ENCODE results near the gene BRINP1.
"Not testable (repeated sequence)": the region's sequence is repeated elsewhere in the genome, so short reads cannot be mapped to it uniquely, and the experiment has no call there.

The BRINP1 gene

DNA sequence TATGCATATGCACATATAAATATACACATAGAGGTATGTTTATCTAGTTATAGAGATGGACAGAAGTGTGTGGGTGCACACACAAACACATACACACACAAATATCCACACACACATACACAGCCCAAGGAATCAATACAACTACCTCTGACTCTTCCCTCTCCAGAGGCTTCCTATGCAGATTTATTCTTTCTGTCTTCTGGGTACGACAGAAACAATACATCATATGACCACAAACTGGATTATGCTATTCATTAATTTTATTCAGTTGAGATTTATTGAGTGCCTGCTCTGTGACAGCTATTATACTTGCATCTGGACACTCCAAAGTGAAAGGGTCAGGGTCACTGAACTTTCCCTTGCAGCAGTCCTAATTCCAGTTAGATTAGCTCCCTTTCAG, 155.8 kb downstream of the BRINP1 start:
- no peak for DNase-seq (ENCODE audit: low spot score)

DNA sequence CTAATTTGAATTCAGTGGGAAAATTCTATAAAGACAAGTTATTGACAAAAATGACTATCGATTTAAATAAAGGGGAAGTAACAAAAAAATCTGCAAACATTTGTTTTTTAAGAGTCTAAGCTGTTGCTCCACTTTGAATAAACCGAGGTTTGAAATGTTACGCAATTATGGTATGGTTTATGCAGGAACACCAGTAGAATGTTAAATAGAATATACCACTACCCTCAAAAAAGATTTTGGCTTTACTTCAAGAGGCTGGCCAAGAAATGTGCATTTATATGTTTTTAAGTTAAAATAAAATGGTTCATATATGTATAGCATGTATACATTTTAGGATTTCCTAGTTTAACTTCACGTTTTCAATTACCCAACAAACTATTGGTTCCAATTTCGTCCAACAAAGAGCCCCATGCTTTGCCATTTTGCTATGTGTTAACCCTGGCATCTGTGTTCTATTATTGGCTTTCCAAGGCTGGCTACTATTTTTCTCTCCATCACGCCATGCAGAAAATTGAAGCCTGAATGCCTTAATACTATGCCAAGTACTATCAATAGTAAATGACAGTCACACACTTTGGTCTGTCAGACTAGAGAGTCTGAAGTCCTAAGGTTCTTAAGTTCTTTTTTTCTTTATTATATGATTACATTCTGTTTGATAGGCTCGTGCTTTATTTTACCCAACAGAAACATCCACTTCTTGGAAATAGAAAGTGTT, 171.2 kb downstream of the BRINP1 start:
- no peak for DNase-seq (ENCODE audit: low spot score)

DNA sequence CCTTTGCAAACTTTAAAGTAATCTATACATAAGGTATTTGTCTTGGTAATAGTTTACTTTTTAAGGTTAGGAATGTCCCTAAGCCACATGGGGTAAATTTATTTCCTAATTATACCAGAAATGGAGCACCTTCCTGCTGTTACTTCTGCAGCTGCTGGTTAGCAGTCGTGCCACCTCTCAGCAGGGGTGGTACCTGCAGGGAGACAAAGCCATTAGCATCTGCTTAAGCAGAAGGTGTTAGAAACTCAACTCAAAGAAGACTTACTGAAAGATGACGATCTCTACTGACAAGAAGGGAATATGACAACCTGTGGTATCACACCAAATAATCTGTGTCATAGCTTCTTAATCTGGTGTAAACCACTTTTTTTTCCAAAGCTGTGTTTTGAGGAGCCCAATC, 173.7 kb downstream of the BRINP1 start:
- DNase-seq (ENCODE audit: low spot score): no peak

DNA sequence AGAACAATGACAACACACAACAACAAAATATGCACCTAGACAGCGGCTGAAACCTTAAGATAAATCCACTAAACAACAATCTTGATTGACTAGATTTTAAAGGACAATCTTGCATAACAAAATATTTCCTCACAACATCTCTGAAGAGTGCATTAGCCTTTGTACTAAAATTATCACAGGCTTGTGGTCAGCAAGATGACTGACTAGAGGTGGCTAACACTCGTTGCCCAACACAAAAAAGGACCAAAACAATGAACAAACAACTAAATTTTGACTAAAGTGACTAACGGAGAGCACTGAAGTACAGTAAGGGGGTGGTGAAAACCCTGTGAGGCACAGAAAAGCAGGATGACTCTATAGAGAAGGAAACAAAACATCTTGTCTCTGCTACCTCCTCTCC, 183.9 kb downstream of the BRINP1 start:
- DNase-seq (ENCODE audit: low spot score): no peak

DNA sequence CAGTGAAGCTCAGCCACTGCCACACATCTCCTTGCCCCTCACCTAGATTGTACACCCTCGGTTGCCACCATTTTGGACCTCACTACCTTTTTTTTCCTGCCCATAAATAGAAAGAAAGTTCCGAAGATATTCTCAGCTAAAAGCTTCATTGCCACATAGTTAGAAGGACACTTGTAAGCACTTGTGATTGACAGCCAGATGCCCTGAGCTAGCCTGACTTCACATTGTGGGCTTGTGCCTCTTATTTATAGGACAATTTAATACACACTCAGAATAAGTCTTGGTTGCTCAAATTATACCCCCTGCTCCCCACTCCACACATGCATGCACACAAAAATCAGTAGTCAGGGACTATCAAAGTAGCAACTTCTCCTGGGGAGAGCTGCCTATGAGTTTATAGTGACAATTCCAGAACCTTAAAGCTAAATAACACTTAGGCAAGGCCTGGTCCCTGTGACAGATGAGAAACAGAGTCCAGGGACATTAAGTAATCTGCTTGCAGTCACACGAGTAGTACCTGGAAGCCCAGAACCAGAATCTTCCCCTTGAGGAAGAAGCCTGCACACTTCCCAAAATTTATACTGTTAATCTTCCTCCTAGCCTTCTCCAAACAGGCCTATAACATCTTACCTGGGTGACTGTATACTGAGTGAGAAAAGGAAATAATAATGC, 184.8 kb downstream of the BRINP1 start:
- DNase-seq (ENCODE audit: low spot score): no peak

DNA sequence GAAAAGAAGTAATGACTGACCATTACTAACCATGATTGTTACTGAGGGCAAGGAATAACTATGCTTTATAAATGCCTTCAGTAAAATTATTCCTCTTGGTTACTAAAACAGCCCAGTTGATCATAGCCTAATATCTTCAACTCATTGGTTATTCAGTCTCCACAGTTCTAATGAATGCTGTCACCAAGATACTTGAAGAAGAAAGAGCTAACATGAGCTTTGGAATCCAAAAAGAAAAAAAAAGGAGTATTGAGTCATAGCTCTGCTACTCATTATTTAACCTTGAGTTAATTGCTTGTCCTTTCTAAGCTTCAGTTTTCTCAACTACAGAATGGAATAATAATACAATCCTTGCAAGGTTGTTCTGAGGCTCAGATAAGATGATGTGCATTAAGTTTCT, 187.7 kb downstream of the BRINP1 start:
- no peak for DNase-seq (ENCODE audit: low spot score)

DNA sequence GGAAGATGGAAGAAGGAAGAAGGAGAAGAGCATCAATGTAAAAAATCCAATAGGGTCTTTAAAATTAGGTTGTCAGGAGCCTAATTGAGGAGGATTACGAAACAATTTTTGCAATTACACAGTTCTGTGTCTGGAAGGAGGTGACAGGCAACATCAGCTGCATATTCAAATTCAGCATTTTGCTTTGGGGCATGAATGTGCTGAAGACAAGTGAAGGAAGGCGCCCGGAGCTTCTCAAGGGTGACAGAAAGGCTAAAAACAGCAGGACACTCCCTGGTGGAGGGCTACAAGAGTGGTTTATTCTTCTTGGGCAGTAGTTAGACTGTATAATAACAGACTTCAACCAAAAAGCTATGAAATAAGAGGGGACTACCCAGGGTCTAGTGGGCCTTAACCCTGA, 188.3 kb downstream of the BRINP1 start:
- no peak for DNase-seq (ENCODE audit: low spot score)

DNA sequence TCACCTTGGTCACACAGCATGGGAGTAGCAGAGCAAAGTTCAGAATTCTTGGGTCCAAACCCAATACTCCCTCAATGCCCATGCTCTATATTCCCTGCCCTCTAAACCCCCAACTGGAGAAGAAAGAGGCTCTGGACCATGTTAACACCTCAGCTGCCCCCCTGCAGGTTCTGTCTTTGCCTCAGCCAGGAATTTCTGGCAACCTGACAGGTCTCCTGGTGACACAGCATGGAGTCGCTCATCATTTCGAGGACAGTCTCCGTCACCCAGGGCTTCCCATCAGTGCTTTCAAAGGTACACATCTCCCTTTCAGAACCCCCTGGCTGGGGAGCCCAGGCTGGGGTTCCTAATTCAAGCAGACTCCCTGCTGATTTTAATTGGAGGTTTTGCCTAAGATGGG, 189.5 kb downstream of the BRINP1 start:
- DNase-seq (ENCODE audit: low spot score): no peak

DNA sequence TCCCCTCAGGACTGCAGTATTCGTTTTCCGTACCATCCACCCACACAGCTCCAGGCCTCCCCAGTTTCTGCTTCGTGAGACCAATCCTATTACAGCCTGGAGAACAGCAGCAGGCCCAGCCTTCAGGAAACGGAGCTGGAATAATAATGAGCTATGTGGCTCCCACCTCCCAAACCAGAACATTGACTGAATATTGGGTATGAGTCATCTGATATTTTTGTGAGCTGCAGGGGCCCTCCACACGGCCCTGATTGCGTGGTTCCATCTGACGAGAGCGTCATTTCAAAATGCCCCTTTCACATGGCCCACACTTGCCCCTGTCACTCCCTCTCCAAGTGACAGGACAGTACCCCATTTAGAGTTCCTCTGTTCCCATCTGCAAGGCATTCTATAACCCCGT, 192.0 kb downstream of the BRINP1 start:
- DNase-seq (ENCODE audit: low spot score): no peak

DNA sequence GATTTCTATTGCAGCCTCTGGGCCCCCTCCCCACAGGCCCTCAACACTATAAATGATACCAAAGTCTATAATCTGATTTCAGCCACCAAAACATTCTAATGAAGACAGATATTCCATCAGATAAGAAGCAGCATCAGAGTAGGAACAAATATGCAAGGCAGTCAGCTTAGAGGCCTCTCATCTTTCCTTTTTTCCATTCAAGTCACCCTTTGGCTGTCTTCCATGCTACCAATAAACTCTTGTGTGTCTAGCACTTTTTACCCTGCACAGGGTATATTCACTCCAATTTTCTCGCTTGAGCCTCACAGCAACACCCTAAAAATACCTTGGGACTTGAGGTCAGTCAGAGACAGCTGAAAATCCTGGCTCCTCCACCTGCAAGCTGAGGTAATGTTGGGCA, 193.7 kb downstream of the BRINP1 start:
- DNase-seq (ENCODE audit: low spot score): no peak

DNA sequence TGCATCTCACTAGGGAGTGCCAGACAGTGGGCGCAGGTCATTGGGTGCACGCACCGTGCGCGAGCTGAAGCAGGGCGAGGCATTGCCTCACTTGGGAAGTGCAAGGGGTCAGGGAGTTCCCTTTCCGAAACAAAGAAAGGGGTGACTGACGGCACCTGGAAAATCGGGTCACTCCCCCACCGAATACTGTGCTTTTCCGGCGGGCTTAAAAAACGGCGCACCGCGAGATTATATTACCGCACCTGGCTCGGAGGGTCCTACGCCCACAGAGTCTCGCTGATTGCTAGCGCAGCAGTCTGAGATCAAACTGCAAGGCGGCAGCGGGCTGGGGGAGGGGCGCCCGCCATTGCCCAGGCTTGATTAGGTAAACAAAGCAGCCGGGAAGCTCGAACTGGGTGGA, 200.0 kb downstream of the BRINP1 start:
- DNase-seq (ENCODE audit: low spot score): not testable (repeated sequence)

DNA sequence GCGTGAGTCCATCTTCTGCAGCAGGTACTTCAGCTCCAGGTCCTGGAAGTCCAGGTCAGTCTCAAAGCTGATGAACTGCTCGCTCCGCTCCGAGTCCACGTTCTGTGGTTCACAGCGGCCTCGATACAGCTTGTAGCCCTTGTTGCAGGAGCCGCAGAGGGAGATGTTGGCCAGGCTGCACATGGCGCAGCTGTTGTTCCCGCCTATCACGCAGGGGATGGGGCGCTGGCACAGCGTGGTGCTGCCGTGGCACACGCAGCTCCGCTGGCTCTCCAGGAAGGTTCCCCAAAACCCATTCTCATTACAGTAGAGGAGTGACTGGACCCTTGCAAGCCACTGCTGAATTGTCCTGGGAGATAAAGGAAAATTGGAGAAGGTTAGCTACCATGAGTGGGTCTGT, 201.4 kb downstream of the BRINP1 start:
- DNase-seq (ENCODE audit: low spot score): no peak

DNA sequence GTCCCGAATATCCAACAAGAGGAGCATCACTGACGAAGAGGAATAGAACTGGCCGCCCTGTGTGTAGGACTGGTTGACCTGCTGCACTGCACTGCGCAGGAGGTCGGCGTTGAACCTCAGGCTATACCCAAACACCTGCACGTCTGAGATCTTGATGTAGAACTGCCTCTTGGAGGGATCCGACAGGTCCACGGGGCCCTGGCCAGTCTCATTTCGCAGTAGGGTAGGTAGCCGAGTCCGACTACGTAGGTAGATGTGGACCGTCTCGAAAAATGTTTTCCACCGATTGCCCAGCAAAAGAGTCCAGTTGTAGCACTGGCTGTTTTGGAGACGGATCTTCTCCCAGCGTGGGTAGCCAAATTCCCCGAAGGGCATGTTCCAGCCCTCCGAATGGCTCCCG, 202.0 kb downstream of the BRINP1 start:
- no peak for DNase-seq (ENCODE audit: low spot score)

DNA sequence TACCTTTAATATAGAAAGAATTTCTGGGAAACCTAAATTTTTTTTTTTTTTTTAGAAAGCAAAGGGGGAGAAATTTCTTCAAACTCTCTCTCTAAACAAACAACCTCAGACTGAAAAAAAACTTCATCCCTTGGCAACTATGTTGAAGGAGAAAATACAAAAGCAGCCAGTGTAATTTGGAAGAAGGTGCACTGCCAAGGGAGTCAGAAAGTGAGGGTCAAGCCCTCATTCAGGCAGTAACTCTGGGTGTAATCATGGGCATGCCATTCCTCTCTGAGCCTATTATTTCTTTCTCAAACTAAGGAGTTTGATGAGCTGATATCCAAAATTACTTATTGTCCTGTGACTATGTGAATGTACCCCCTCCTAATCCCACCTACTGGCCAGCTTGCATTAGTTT, 203.1 kb downstream of the BRINP1 start:
- DNase-seq (ENCODE audit: low spot score): no peak

DNA sequence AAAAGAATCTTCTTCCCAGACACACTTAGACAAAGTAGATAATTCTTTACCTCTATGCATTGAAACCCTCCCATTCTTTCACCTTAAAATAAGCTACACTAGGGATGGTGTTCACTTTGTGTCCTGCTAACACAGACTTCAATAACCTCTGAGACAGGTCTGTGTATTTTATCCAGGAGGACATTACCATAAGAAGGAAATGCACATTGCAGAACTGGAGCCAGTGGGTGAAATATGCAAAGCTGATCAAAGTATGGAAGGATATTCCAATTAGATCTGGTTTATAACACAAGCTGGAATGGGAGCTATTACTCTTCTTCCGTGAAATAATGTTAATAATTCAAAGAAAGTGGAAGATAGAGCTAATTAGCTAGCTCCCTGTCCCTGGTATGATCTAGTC, 204.1 kb downstream of the BRINP1 start:
- no peak for DNase-seq (ENCODE audit: low spot score)

DNA sequence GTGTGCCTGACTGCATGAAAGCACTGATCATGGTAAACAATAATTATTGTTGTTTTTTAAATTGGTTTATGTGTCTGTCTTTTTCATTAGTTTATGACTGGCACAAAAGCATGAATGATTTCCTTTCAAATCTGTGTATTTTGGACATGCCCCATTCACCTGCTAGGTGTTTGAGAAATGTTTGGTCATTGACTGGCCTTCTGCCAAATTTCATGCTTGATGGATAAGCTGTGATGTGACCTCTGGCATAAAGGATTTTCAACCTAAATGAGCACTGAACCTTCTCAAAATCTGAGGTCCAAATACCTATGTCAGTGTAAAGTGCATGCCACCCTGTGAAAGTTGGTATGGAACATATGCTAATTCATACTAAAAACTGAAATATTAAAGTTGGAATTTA, 204.5 kb downstream of the BRINP1 start:
- DNase-seq (ENCODE audit: low spot score): no peak

DNA sequence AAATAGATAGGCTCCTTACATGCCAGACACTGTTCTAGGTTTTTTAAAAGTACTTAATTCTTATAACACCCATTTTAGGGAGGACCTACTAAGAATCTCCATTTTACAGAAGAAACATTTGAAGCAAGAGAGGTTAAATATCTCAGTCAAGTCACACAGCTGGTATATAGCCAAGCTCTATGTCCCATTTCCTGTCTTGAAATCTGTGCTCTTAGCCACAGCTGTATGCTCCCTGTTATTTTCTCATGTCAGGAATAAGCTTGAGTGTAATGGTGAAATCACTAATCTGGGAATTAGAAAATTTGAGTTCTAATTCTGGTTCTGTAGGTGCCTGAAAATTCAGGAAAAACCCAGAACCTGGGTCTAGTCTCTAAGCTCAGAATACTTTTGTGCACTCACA, 208.7 kb downstream of the BRINP1 start:
- DNase-seq (ENCODE audit: low spot score): no peak

DNA sequence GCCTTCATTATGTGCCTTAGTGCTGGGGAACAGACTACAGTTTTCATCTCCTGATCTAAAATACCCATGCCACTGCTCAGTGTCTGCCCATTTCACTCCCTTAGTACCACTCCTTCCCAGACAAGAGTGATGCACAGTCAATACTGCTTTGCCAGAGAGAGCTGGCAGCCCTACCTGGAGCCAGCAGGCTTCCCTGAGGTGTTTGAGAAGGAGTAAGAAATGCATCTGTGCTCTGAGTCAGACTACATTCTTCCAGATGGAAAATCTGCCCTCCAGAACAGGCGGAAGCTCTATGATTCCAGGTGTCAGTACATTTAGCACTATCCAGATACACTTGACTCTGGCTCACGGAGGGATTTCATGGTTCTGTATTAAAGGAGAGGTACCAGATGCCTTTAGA, 209.8 kb downstream of the BRINP1 start:
- DNase-seq (ENCODE audit: low spot score): no peak

DNA sequence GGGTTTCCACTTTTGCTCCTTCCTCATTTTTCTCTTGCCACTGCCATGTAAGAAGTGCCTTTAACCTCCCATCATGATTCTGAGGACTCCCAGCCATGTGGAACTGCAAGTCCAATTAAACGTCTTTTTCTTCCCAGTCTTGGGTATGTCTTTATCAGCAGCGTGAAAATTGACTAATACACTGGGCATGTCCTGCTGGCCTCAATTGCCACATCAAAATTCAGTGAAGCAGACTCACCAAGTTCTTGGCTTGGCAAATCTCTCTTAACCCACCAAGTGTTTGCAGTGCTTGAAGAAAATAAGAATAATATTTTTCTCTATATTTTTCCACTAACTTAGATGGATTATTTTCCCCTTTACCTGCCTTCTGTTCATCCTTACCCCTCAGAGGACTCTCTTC, 212.0 kb downstream of the BRINP1 start:
- no peak for DNase-seq (ENCODE audit: low spot score)

DNA sequence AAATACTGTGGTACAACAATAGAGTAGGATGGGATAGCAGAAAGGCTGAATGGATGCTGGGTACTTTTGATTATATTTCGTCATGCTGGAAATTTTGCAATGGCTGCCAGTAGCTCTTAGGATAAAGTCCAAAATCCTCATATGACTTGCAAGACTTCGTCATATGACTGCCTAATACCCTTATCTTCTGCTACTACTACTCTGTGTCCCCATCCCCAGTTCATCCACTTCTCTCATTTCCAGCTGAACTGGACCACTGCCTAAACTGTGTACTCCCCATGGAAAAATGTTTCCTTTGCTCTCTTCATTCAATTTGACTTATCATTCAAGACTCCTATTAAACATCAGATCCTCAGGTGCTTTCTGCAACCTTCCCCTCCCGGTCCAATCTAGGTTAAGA, 212.9 kb downstream of the BRINP1 start:
- no peak for DNase-seq (ENCODE audit: low spot score)

DNA sequence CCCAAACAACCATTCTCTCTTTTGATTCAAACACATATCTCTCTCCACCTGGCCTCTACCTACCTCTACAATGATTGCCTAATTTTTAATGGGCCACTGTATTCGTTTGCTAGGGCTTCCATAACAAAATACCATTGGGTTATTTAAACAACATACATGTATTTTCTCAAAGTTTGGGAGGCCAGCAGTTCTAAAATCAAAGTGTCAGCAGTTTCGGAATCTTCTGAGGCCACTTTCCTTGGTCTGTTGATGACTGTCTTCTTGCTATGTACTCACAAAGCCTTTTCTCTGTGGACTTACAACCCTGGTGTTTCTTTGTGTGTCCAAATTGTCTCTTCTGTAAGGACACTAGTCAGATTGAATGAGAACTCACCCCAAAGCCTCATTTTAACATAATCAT, 214.7 kb downstream of the BRINP1 start:
- no peak for DNase-seq (ENCODE audit: low spot score)

DNA sequence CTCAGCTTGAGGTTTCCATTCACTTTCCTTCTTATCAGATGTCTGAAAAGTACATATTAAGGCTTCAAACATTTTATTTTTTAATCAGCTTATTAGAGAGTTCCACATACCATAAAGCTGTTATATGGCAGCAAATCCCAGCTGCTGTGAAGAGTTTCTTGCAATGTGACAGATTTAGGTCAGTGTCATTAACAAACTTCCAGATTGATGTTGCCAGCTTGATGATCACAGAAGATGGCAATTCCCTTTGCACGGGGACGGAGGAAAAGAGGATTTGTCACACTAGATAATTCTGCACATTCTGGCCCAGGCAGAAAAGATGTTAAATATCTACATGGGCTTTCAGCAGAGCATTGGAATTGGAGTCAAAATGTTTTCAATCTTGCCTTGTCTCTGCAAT, 215.8 kb downstream of the BRINP1 start:
- no peak for DNase-seq (ENCODE audit: low spot score)

DNA sequence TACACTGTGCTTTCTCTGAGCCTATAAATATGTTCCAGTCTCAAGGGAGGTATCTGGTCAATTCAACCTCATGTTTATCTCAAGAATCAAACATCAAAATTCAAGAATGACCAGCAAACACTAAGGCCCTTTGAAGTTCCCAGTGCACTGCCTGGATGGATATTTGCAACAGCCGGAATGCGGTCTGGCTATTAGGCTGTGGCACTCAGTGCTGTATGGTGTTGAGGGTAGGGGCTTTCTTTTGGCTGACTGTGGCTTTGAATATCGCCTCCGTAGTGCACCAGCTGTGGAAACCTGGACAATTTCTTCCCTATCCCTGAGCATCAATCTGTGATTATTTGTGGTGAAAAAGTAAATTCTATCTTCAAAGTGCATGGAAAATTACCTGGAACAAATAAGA, 220.4 kb downstream of the BRINP1 start:
- DNase-seq (ENCODE audit: low spot score): no peak

DNA sequence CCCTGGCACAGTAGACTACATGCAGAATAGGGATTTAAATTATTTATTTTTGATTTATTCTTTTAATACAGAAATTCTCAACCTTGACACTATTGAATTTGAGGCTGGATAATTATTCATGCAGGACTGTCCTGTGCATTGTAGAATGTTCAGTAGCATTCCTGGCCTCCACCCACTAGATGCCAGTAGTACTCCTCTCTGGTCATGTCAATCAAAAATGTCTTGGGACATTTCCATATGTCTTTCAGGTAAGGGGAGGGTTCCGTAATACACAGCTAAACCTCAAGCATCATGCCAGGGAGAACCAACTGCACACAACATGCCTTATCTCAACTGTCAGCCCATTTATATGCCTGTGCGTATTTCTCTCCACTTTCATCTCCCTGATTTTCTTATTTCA, 231.8 kb downstream of the BRINP1 start:
- DNase-seq (ENCODE audit: low spot score): no peak
